GM18498 (cell line): ENCODE results near the gene ACRBP.

ENCODE experiments used
- ATAC-seq: cut with Tn5 transposase; IDR thresholded peaks from one replicate; pipeline ENCODE4 v1.9.1; 2021; ENCODE audit warnings: mild to moderate bottlenecking, moderate library complexity; ENCODE audit not compliant: unreplicated experiment

ACRBP gene

DNA sequence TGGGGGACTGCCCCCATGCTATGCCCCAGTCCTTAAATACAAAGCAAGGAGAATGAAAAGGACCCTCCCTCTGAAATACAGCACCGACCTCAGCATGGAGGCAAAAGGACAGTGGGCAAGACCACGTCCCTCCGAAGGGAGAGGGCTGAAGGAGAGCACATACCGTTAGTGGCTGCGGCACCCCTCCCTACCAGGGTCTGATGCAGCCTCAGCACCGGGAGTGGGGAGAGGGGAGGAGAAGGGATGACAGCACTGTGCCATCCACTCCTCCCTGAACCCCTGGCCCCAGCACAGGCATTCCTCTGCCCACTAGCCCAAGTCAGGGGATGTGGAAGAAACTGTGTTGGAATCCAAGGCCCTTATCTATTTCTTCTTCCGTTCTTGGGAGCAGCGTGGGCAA, 3.6 kb upstream of the ACRBP start:
- no peak for ATAC-seq

DNA sequence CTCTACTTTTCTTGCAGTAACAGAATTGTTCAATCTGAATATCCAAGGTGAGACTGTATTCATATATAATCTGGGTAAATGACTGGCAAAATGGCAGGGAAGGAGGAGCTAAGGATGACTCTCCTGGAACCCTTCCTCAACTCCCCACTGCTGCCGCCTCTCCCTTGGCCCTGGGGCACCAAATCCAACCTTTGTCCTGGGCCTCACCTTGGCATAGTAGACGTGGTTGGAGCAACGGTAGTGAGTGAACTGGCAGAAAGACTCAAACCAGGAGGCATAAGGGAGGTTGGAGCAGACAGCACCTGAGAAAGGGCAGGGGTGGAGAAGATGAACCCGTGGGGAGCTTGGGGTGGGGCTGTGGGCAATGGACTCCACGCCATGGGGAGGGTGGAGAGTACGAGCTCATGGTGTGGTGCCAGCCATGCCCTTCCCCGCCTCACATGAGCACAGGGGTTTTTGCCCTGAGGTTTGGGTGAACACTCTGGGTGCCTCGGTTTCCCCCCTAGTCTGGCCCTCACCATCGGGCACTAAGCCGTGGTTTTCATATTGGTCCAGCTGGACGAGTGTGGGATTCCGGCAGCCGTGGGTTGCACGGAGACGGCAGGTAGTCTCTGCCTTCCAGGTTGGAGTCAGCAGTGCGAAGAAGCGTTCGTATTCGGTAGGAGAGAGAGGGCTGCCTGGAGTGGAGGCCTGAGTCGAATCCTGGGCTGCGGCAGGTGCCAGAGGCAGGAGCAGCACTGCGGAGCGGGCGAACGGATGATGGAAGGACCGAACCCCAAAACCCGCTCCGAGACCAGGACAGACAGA, 753 bp downstream of the ACRBP start:
- ATAC-seq, result no peak

DNA sequence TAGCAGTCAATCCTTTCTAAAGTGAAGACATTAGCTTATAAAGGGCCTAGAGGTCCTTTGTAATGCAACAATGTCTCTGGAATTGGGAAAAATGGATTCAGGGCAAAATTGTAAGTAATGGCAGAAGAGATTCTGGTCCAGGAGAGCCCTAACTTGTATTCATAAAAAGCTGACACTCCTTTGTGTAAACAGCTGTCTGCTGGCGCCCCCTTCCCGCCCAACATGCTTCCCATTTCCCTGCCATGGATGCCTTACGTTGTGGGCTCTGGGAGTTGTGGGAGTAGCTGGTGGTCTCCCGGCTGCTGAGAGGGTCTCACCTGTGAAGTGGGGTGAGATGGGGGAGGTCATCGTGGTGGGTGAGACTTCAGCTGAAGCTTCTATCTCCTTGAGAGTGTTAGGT, 2.3 kb downstream of the ACRBP start:
- ATAC-seq, result no peak

DNA sequence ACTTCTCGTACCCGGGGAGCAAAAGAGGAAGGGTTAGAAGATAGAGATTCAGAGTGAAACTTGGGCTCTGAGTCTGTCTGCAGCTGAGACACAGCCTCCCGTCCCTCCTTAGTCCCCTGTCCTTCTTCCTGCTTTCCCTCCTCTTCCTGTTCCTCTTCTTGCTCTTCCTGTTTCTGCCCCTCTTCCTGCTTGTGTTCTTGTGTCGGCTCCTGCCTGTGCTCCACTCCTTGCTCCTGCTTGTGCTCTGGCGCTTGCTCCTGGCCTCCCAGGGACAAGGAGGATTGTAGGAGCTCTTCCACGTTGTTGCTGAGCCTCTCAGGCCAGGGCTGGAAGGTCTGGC, 3.0 kb downstream of the ACRBP start:
- ATAC-seq, result no peak

DNA sequence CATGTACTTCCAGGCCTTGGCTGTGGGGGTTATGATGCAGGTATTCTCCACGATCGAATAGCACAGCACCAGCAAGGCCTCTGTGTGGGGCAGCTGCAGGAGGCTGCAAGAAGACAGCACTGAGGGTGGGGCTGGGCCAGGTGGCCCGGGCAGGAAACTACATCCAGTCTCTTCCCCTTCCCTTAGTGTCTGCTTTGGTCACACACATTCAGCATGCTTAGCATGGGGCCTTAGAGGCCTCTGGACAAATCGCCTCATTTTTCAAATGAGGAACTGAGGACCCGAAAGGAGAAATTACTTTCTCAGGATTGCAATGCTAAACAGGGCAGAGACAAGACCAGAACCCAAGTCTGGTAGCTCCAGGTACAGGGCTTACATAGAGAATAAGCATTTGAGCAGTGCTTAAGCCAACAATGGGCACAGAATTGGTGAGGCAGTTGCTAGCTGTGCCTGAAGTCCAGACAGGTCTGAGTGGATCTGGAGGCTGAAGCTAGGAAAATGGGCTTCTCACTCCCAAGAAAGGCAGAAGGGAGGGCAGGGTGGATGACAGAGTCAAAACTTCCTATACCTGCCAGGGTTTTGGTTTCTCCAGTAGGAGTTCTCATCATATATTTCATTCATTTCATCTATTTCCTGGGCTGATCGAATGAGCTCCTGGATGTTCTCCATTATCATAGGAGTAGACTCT, 3.5 kb downstream of the ACRBP start:
- no peak for ATAC-seq

DNA sequence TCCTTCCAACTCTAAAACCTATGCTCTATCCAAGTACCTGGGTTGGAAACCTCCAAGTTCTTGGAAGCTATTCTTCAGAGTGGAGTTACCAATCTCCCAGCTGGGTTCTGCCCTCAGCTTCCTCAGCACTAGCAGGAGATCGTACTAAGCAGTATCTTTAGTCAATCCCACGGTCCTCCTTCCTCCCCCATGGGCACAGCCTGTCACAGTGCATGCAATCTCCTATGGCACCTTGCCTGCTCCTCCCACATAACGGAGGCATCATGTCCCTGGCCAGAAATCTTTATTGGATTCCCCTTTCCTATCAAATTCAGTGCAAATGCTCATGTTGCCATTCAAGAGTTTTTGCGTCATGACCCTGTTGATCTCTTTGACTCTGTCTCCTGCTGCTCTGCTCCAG, 6.1 kb downstream of the ACRBP start:
- no peak for ATAC-seq

DNA sequence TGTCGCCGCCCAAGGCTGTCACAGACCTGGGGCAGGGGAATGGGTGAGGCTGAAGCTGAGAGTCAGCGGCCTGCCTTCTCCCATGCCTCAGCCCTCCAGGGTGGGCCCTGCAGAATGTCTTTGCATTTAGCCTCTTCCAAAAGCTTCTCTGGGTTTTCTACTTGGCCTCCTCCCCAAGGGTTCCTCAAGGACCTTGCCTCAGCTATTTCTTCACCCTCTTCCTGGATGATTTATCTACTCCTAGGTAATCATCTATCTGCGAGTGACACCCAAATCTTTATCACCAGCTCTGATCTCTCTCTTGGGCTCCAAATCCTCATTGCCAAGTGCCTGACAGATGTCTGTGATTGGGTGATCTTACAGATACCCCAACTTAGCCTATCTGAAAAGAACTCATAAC, 6.7 kb downstream of the ACRBP start:
- ATAC-seq, result no peak

DNA sequence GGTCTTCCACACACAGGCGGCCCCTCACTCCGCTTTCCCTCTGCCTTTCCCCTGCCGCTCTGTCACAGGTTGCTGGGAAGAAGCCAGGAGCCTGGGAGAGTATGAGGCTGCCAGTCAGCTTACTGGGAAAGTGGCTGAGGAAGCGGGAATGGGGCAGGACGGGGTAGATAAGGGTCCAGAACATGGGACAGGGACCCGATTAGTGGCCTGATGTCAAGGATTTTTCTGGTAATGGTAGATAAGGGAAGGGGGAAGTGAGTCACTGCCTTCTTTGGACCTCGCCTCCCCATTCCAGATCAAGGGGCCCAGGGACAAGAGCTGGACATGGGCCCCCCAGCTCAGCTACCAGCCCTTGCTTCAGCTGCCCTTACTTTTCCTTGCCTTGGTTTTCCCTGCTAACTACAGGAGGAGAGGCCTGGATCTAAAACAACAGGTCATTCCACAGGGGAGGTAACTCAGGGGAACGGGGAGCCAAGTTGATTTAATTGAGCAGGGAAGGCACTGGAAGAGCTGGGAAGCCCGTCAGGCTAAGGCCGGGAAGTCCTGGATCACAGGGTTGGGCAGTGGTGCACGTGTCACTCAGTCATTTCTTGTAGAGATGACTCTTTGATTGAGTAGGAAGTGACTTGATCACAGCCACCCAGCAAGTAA, 8.0 kb downstream of the ACRBP start:
- no peak for ATAC-seq

DNA sequence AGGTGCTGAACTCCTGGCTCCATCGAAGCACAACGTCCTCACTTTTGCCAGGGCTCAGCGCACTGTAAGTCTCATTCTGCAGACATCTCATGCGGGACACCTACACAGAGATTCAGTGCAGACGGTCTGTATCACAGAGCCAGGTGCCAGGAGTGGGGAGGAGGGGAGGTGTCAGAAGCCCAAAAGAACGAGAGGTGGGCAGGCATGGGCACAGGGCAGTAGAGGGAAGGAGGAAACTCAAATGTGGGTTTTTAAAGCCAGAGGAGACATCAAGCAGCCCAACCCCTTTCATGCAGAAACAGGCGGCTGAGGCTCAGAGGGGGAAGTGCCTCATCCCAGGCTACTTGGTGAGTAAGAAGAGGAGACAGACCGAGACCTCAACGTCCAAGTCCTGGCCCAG, 8.9 kb downstream of the ACRBP start:
- no peak for ATAC-seq

DNA sequence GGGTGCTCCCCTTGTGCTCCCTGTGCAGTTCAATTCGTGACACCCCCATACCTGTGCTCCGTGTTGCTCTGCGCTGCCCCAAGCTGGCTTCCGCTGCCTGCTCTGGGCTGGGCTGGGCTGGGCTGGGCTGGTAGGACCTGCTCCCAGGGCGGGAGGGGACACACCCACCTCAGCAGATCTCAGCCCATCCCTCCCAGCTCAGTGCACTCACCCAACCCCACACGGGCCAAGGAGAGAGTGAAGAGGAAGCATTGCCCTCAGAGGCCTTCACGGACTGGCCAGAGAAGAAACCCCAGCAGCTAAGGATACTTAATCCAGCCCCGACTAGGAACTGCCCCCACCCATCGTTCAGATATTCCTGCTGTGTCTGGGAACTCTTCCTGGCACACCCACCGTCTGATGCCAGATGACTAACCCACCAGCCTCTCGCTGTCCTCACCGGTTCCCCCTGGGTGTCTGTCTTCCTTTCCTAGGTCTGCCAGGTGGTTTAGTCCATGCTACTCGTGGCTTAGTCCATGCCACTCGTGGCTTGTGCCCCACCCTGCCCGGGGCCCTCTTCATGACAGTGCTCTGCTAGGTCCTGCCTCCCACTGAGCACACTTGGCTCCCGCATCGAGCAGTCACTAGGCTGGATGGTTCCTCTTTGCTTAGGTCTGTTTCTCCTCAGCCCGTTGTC, 11.2 kb downstream of the ACRBP start, which contains the start of gene LPAR5:
Gene LPAR5 (minus strand): TSS at position 104 of the 676 bp plus-strand sequence. CDS start 14,711 bp downstream, outside the sequence.
- ATAC-seq, result peak; percentile 48

DNA sequence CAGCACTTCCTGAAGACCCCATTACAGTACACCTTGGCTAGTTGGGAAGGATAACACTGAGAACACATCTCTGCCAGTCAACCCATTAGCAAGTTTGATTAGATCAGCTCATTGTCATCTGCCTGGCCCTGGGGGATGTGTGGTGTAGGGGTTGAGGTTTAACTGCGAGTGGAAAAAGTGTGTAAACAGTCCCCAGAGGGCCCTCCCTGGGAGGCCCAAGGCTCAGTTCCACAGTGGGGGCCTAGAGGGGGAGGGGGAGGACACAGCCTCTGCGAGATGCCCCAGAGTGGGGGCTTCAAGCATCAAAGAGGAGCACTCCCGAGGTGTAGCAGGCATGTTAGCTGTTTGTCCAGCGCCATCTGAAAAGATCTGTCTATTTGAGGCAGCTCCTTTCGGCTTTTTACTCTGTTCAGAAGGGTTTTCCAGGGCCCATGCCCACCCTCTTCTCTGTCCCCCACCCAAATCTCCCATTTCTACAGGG, 11.8 kb downstream of the ACRBP start:
- ATAC-seq, result peak; percentile 42

DNA sequence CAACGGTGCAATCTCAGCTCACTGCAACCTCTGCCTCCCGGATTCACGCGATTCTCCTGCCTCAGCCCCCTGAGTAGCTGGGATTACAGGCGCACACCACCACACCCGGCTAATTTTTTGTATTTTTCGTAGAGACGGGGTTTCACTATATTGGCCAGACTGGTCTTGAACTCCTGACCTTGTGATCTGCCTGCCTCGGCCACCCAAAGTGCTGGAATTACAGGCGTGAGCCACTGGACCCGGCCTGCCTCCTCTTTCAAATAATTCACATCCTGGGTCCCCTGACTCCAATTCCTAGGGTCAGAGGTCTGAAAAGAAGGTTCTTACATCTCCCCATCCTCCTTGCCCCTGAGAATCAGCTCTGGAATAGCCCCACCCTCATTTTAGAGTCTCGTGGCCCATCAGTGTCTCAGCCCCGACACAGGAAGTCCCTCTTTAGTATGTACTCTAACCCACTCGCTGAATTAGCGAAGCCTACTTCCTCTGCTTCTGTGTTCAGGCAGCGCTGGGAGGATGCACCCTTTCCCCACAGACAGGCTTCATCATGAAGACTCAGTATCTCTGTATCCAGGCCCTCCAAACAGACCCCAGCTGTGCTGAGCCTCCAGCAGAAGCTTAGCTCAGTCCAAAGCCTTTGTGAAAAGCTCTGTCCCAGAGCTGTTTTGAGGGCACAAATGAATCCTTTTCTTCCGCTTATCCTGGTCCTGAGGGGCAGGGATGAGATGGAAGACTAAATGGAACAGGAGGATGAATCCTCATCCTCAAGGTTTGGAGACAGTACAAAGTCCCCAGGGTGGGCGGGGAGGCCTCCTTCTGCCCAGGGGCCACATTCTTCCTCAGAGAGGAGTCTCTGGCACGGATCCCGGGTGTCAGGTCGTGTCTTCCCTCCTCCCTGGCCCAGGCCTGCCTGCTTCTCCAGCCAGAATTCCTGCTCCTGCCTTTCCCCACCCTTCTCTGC, 14.9 kb downstream of the ACRBP start:
- peak; percentile 54 for ATAC-seq

DNA sequence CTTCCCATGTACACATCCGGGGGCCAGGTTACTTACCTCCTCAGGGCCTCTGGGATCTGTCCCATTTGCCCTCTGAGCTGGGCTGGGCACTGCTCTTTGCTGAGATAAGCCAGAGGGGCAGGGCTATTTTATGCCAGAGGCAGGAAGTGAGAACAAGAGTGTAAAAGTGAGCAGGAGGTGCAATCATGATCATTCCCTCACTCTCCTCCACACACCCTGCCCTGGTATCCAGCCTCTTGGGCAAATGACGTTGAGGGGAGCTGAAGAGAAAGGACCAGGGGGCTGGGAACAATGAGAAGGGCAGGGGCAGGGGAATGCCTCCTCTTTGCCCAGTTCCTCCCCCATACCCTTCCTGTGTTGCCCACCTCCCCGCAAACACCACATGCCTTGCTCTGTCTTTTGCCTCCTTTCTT, 15.7 kb downstream of the ACRBP start:
- ATAC-seq, result no peak

DNA sequence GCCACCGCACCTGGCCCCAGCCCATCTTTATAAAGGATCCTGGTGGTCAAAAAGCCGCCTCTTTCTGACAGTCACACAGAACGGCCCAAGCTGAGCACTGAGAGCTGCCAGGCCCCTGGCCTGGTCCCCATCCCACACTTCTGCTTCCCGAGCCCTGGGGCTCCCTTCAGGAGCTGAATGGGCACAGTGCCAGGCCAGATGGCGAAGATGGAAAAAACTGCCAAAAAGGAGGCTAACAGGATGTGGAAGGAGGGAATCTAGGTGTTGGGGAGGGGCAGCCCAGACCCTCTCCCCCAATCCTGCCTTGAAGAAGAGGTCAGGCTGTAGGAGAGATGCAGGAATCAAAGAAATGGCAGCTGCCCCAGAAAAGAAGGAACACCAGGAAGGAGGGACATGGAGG, 16.5 kb downstream of the ACRBP start:
- ATAC-seq, result no peak

DNA sequence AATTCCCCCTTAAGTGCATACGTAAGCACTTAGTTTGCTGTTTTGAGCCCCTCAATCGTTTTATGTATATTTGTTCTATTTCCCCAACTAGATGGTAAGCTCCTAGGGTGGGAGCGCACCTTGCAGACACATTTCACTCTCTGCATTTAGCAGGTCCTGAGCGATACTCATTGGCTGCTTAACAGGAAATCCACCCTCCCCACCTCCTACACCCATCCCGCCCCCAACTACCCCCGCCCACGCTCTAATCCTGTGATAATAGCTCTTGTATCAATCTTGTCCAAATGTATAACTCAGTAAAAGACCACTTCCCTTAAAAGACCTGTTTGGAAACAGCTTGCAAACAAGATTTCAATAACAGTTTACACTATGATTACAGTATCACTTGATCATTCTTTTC, 19.6 kb downstream of the ACRBP start:
- peak; percentile 43 for ATAC-seq

DNA sequence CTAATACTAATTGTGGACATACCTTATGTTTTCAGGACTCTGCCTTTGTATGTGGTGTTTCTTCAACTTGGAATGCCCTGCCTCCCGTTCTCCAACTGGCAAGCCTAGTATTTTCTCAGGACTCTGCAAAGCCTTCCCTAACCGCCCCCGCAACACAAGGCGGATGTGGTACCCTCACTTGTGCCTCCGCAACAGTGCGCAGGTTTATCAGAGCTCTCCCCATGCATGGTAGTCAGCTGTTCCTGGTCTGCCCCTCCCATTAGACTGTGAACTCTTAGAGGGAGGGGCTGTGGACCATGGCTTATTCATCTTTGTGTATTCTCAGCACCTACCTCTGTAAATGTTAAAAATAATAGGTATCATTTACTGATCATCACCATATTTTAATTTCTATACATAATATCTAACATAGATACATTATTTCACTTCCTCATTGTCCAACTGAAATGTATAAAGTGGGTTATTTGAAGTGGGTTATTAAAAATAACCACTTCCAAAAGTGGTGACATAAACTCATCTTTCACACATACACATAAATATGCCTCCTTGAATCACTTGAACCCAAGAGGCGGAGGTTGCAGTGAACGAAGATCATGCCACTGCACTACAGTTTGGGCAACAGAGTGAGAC, 20.5 kb downstream of the ACRBP start:
- no peak for ATAC-seq

DNA sequence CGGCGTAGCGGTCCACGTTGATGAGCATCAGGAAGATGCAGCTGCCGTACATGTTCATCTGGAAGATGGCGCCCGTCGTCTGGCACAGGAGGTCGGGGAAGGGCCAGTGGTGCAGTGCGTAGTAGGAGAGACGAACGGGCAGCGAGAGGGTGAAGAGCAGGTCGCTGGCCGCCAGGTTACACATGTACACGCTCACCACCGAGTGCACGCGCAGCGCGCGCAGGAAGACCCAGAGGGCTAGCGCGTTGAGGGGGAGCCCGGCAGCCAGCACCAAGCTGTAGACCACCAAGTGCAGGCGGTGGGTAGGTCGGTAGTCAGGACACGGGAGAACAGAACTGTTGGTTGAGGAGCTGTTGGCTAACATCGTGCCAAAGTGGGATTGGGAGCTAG, 26.4 kb downstream of the ACRBP start:
- no peak for ATAC-seq

DNA sequence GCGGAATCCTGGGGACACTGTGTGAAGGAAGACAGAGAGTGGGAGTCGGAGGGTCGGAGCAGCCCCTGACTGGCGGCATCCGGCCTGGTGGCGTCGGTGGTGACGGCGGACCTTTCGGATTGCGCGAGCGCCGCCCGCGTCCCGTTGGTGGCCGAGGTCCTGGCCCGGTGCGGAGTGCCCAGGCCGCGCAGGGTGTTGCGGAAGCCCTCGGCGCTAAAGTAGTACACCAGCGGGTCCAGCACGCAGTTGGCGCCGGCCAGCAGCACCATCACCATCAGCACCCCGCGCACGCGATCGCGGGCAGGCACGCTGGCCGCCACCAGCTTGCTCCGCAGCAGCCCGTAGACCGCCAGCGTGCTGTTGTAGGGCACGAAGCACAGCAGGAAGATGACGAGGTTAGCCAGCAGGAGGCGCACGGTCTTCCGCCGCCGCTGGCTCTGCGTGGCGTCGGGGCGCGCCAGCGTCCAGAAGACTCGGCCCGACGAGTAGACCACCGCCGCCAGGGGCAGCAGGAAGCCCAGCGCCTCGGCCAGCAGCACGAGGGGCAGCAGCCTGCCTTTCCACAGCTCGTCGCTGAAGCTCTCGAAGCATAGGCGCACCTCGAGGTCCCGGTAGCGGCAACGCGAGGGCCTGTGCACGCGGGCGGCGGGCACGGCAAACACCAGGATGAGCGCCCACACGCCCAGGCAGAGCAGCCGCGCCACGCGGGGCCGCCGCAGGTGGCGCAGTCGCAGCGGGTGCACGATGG, 26.9 kb downstream of the ACRBP start:
- ATAC-seq, result no peak
